H1 (cell line): Measurements from ENCODE around the gene SMC3.

ENCODE experiments used
- EZH2 ChIP-seq: fragments of 200-600 bp; sonication (generic); IDR thresholded peaks from 2 replicates; pipeline ENCODE4 v1.7.1; 2012; ENCODE audit warnings: low read depth, mild to moderate bottlenecking, moderate library complexity, low read length, inconsistent platforms; ENCODE audit not compliant: severe bottlenecking
- POLR2A ChIP-seq, 2 experiments: IDR thresholded peaks; 1 replicate in 1 of 2; 2 replicates in 1 of 2; pipeline ENCODE4 v1.6.1; 2011; ENCODE audit warnings: low read depth in 2 of 2, low read length in 2 of 2, mild to moderate bottlenecking in 2 of 2; ENCODE audit errors: control extremely low read depth in 1 of 2
- RAD21 ChIP-seq, 2 experiments: IDR thresholded peaks in 1 of 2; conservative IDR thresholded peaks in 1 of 2; 2 replicates each; pipeline ENCODE4 v1.6.1; 2011; ENCODE audit warnings: low read depth in 2 of 2, low read length in 2 of 2, improper control_type of control experiment in 1 of 2, inconsistent platforms in 1 of 2, mild to moderate bottlenecking in 1 of 2, moderate library complexity in 1 of 2
- SP2 ChIP-seq: IDR thresholded peaks from 2 replicates; pipeline ENCODE4 v1.6.1; 2012; ENCODE audit warnings: mild to moderate bottlenecking, low read length, inconsistent platforms
- TAF1 ChIP-seq: IDR thresholded peaks from 2 replicates; pipeline ENCODE4 v1.6.1; 2011; ENCODE audit warnings: mild to moderate bottlenecking, low read depth, low read length

GRCh38 chr10:110636932-110637557 is 69.5 kb downstream of the SMC3 start:
- no peak for TF ChIP-seq TAF1
- TF ChIP-seq RAD21 (IDR thresholded peaks at IDR 0.05 in 1 of 2, conservative IDR thresholded peaks at IDR 0.05 in 1 of 2; ENCODE audit: low read depth in 2 of 2, low read length in 2 of 2): no peak
- no peak for TF ChIP-seq EZH2
- no peak for TF ChIP-seq SP2
- no peak for TF ChIP-seq POLR2A (IDR thresholded peaks at IDR 0.05; ENCODE audit: control extremely low read depth in 1 of 2, low read depth in 2 of 2, low read length in 2 of 2)
